ENCODE measurements around the gene MEFV.
A peak's percentile ranks its signal among the peaks of the same experiment; 100 is the strongest.

Gene MEFV

GRCh38 chr16:3246002-3246401, 10.4 kb downstream of the MEFV start:
- H2BK12ac ChIP-seq (ENCODE audit: low read length): no peak overlapping the region
- H3K36me3 ChIP-seq (replicated peaks in 1 of 2; ENCODE audit: control insufficient read depth in 2 of 2, insufficient read depth in 2 of 2, low read length in 2 of 2): no peaks in the 10 kb centered on the region
- no peak overlapping the region for H3K14ac ChIP-seq (ENCODE audit: low read length)
- H3K27me3 ChIP-seq (ENCODE audit: control insufficient read depth in 3 of 3, insufficient read depth in 3 of 3, low read depth in 1 of 3, low read length in 3 of 3): peaks cover 0 to 62% (median 0%) of the 10 kb centered on the region in 3 experiments
- H2BK15ac ChIP-seq (ENCODE audit: low read length): no peak overlapping the region
- peak overlapping the region in 1 of 2 donors; percentile 18 for H3K4me3 ChIP-seq (ENCODE audit: low read length in 2 of 2)
- H3K9me3 ChIP-seq (replicated peaks in 1 of 2; ENCODE audit: control insufficient read depth in 2 of 2, insufficient read depth in 1 of 2, low read depth in 1 of 2, low read length in 2 of 2): peaks cover 0 to 22% of the 10 kb centered on the region in 2 donors
- peak overlapping the region; percentile 61 for H2AFZ ChIP-seq (ENCODE audit: low read length)
- H3K4me2 ChIP-seq (ENCODE audit: insufficient read depth, low read length, poor library complexity, severe bottlenecking): no peak overlapping the region
- no peak overlapping the region for H3K18ac ChIP-seq (ENCODE audit: low read length)
- H3K4ac ChIP-seq (ENCODE audit: low read length): no peak overlapping the region
- no peak overlapping the region for H3K9ac ChIP-seq (ENCODE audit: low read depth, low read length, poor library complexity)
- no peaks in the 10 kb centered on the region for H3K4me1 ChIP-seq (ENCODE audit: control insufficient read depth in 2 of 2, insufficient read depth in 1 of 2, low read depth in 1 of 2, low read length in 2 of 2)
- no peaks in the 10 kb centered on the region for H3K79me1 ChIP-seq (ENCODE audit: low read depth, low read length)
- H2AK5ac ChIP-seq (ENCODE audit: low read depth, low read length): no peak overlapping the region
- DNase-seq (ENCODE audit: low spot score): no peak
- no peak overlapping the region for H3K23ac ChIP-seq (ENCODE audit: low read depth, low read length, poor library complexity)
- H4K91ac ChIP-seq (ENCODE audit: low read depth, low read length, poor library complexity): no peak overlapping the region
- H3K27ac ChIP-seq (replicated peaks; ENCODE audit: low read length): no peak overlapping the region
- no peak overlapping the region for H2BK120ac ChIP-seq (ENCODE audit: low read depth, low read length)
- H4K8ac ChIP-seq (ENCODE audit: low read depth, low read length): no peak overlapping the region
- no peak overlapping the region for H2BK5ac ChIP-seq (ENCODE audit: low read length)
- no CpG with 5 or more reads among the region's 7 CpGs for whole genome bisulfite sequencing, 2 donors (ENCODE audit: extremely low coverage in 2 of 2, insufficient read length in 2 of 2, insufficient replicate concordance in 1 of 2)

GRCh38 chr16:3243882-3244281, 12.6 kb downstream of the MEFV start:
- Histone ChIP-seq H3K4me1 (ENCODE audit: control insufficient read depth in 2 of 2, insufficient read depth in 1 of 2, low read depth in 1 of 2, low read length in 2 of 2) (no peaks in the 10 kb centered on the region), H2BK15ac (ENCODE audit: low read length) (no peak overlapping the region), H3K4ac (ENCODE audit: low read length) (no peak overlapping the region), H3K27me3 (ENCODE audit: control insufficient read depth in 3 of 3, insufficient read depth in 3 of 3, low read depth in 1 of 3, low read length in 3 of 3) (peaks cover 0 to 48% (median 0%) of the 10 kb centered on the region in 3 experiments), H3K27ac (replicated peaks; ENCODE audit: low read length) (no peak overlapping the region), H3K23ac (ENCODE audit: low read depth, low read length, poor library complexity) (no peak overlapping the region), H3K14ac (ENCODE audit: low read length) (no peak overlapping the region), H3K9ac (ENCODE audit: low read depth, low read length, poor library complexity) (no peak overlapping the region), H2BK120ac (ENCODE audit: low read depth, low read length) (no peak overlapping the region), H2AFZ (ENCODE audit: low read length) (no peak overlapping the region), H3K4me2 (ENCODE audit: insufficient read depth, low read length, poor library complexity, severe bottlenecking) (no peak overlapping the region), H3K36me3 (replicated peaks in 1 of 2; ENCODE audit: control insufficient read depth in 2 of 2, insufficient read depth in 2 of 2, low read length in 2 of 2) (no peaks in the 10 kb centered on the region), H4K91ac (ENCODE audit: low read depth, low read length, poor library complexity) (no peak overlapping the region), H3K79me1 (ENCODE audit: low read depth, low read length) (no peaks in the 10 kb centered on the region), H3K9me3 (replicated peaks in 1 of 2; ENCODE audit: control insufficient read depth in 2 of 2, insufficient read depth in 1 of 2, low read depth in 1 of 2, low read length in 2 of 2) (peaks cover 0 to 21% of the 10 kb centered on the region in 2 donors), H3K4me3 (ENCODE audit: low read length in 2 of 2) (no peak overlapping the region), H3K18ac (ENCODE audit: low read length) (no peak overlapping the region), H2AK5ac (ENCODE audit: low read depth, low read length) (no peak overlapping the region), H2BK12ac (ENCODE audit: low read length) (no peak overlapping the region), H2BK5ac (ENCODE audit: low read length) (peak overlapping the region; percentile 11), H4K8ac (ENCODE audit: low read depth, low read length) (no peak overlapping the region)
- no peak for DNase-seq (ENCODE audit: low spot score)
- no CpG with 5 or more reads among the region's 6 CpGs for WGBS, 2 donors (ENCODE audit: extremely low coverage in 2 of 2, insufficient read length in 2 of 2, insufficient replicate concordance in 1 of 2)

GRCh38 chr16:3242709-3243108, 13.7 kb downstream of the MEFV start:
- no peaks in the 10 kb centered on the region for H3K36me3 ChIP-seq (replicated peaks in 1 of 2; ENCODE audit: control insufficient read depth in 2 of 2, insufficient read depth in 2 of 2, low read length in 2 of 2)
- no peak overlapping the region for H3K4ac ChIP-seq (ENCODE audit: low read length)
- no peak overlapping the region for H3K14ac ChIP-seq (ENCODE audit: low read length)
- no peaks in the 10 kb centered on the region for H3K79me1 ChIP-seq (ENCODE audit: low read depth, low read length)
- no peak overlapping the region for H4K91ac ChIP-seq (ENCODE audit: low read depth, low read length, poor library complexity)
- no peak overlapping the region for H3K4me2 ChIP-seq (ENCODE audit: insufficient read depth, low read length, poor library complexity, severe bottlenecking)
- H2AFZ ChIP-seq (ENCODE audit: low read length): no peak overlapping the region
- no peaks in the 10 kb centered on the region for H3K4me1 ChIP-seq (ENCODE audit: control insufficient read depth in 2 of 2, insufficient read depth in 1 of 2, low read depth in 1 of 2, low read length in 2 of 2)
- H2BK15ac ChIP-seq (ENCODE audit: low read length): no peak overlapping the region
- no peak overlapping the region for H2BK120ac ChIP-seq (ENCODE audit: low read depth, low read length)
- no peak for DNase-seq (ENCODE audit: low spot score)
- no peak overlapping the region for H3K18ac ChIP-seq (ENCODE audit: low read length)
- H3K4me3 ChIP-seq (ENCODE audit: low read length in 2 of 2): no peak overlapping the region
- no peak overlapping the region for H4K8ac ChIP-seq (ENCODE audit: low read depth, low read length)
- H2BK5ac ChIP-seq (ENCODE audit: low read length): no peak overlapping the region
- H3K23ac ChIP-seq (ENCODE audit: low read depth, low read length, poor library complexity): no peak overlapping the region
- no CpG with 5 or more reads among the region's 11 CpGs for WGBS, 2 donors (ENCODE audit: extremely low coverage in 2 of 2, insufficient read length in 2 of 2, insufficient replicate concordance in 1 of 2)
- peaks cover 0 to 21% of the 10 kb centered on the region in 2 donors for H3K9me3 ChIP-seq (replicated peaks in 1 of 2; ENCODE audit: control insufficient read depth in 2 of 2, insufficient read depth in 1 of 2, low read depth in 1 of 2, low read length in 2 of 2)
- peaks cover 0 to 41% (median 0%) of the 10 kb centered on the region in 3 experiments for H3K27me3 ChIP-seq (ENCODE audit: control insufficient read depth in 3 of 3, insufficient read depth in 3 of 3, low read depth in 1 of 3, low read length in 3 of 3)
- no peak overlapping the region for H2BK12ac ChIP-seq (ENCODE audit: low read length)
- H3K9ac ChIP-seq (ENCODE audit: low read depth, low read length, poor library complexity): no peak overlapping the region
- no peak overlapping the region for H3K27ac ChIP-seq (replicated peaks; ENCODE audit: low read length)
- H2AK5ac ChIP-seq (ENCODE audit: low read depth, low read length): no peak overlapping the region

- Histone ChIP-seq H4K91ac (ENCODE audit: low read depth, low read length, poor library complexity) (no peak overlapping the region), H2AFZ (ENCODE audit: low read length) (no peak overlapping the region), H3K18ac (ENCODE audit: low read length) (no peak overlapping the region), H2BK15ac (ENCODE audit: low read length) (no peak overlapping the region), H4K8ac (ENCODE audit: low read depth, low read length) (no peak overlapping the region), H3K27me3 (ENCODE audit: control insufficient read depth in 3 of 3, insufficient read depth in 3 of 3, low read depth in 1 of 3, low read length in 3 of 3) (peaks cover 0 to 34% (median 0%) of the 10 kb centered on the region in 3 experiments), H3K4ac (ENCODE audit: low read length) (no peak overlapping the region), H3K4me1 (ENCODE audit: control insufficient read depth in 2 of 2, insufficient read depth in 1 of 2, low read depth in 1 of 2, low read length in 2 of 2) (no peaks in the 10 kb centered on the region), H3K4me2 (ENCODE audit: insufficient read depth, low read length, poor library complexity, severe bottlenecking) (no peak overlapping the region), H3K9me3 (replicated peaks in 1 of 2; ENCODE audit: control insufficient read depth in 2 of 2, insufficient read depth in 1 of 2, low read depth in 1 of 2, low read length in 2 of 2) (peaks cover 0 to 17% of the 10 kb centered on the region in 2 donors), H3K14ac (ENCODE audit: low read length) (no peak overlapping the region), H3K9ac (ENCODE audit: low read depth, low read length, poor library complexity) (no peak overlapping the region), H3K4me3 (ENCODE audit: low read length in 2 of 2) (no peak overlapping the region), H2AK5ac (ENCODE audit: low read depth, low read length) (no peak overlapping the region), H2BK120ac (ENCODE audit: low read depth, low read length) (no peak overlapping the region), H3K23ac (ENCODE audit: low read depth, low read length, poor library complexity) (no peak overlapping the region), H3K36me3 (replicated peaks in 1 of 2; ENCODE audit: control insufficient read depth in 2 of 2, insufficient read depth in 2 of 2, low read length in 2 of 2) (no peaks in the 10 kb centered on the region), H3K27ac (replicated peaks; ENCODE audit: low read length) (no peak overlapping the region), H2BK12ac (ENCODE audit: low read length) (no peak overlapping the region), H2BK5ac (ENCODE audit: low read length) (no peak overlapping the region), H3K79me1 (ENCODE audit: low read depth, low read length) (no peaks in the 10 kb centered on the region)
- DNase-seq (ENCODE audit: low spot score): no peak
- no CpG with 5 or more reads among the region's 5 CpGs for WGBS, 2 donors (ENCODE audit: extremely low coverage in 2 of 2, insufficient read length in 2 of 2, insufficient replicate concordance in 1 of 2)
Measured at GRCh38 chr16:3241761-3242160, 14.7 kb downstream of the MEFV start.

All from neuronal stem cell (in vitro differentiated cells).